Chondrocyte (in vitro differentiated cells): ENCODE measurements around the gene GDF15. TPM values are rescaled to one million over a fixed set of nuclear protein-coding genes. Genes with fewer than 3 reads are reported as not detected.

Experiments
- DNase-seq: peaks from one replicate; pipeline ENCODE4 v3.0.0; 2021; ENCODE audit warnings: mixed read lengths, low spot score
- H3K27ac Mint-ChIP-seq: one replicate; pipeline ENCODE4 v1.8.0; 2021; ENCODE audit warnings: mild to moderate bottlenecking, moderate library complexity, mixed read lengths; ENCODE audit not compliant: unreplicated experiment
- H3K27me3 Mint-ChIP-seq: 2 replicates; pipeline ENCODE4 v1.8.0; 2021; ENCODE audit warnings: low read depth, mixed read lengths
- H3K36me3 Mint-ChIP-seq: 2 replicates; pipeline ENCODE4 v1.8.0; 2021; ENCODE audit warnings: low read depth, mixed read lengths
- H3K4me1 Mint-ChIP-seq: 2 replicates; pipeline ENCODE4 v1.8.0; 2021; ENCODE audit warnings: low read depth, mild to moderate bottlenecking, mixed read lengths
- H3K4me3 Mint-ChIP-seq: one replicate; pipeline ENCODE4 v1.8.0; 2021; ENCODE audit warnings: mild to moderate bottlenecking, moderate library complexity, mixed read lengths; ENCODE audit not compliant: unreplicated experiment
- H3K9me3 Mint-ChIP-seq: 2 replicates; pipeline ENCODE4 v1.8.0; 2021; ENCODE audit warnings: low read depth, mixed read lengths
- CTCF ChIP-seq: fragments of 200-600 bp; sonication (generic); IDR thresholded peaks from 2 replicates; pipeline ENCODE4 v1.5.0; 2021; ENCODE audit warnings: antibody characterized with exemption, mild to moderate bottlenecking, moderate library complexity
- total RNA-seq: library from RNA; stranded (reverse); gene quantifications from 3 replicates; pipeline ENCODE4 v1.2.1, GENCODE V29; 2021

GDF15 gene
- total RNA-seq, 1 donor from 2014 or later = 149 TPM

GRCh38 chr19:18386543-18387271 is 749 bp downstream of the GDF15 start:
- H3K27me3 Mint-ChIP-seq = no peaks in the 10 kb centered on the region
- peaks cover 9% of the 10 kb centered on the region for H3K36me3 Mint-ChIP-seq
- peak overlapping the region; percentile 89 for H3K4me3 Mint-ChIP-seq
- H3K27ac Mint-ChIP-seq = peak overlapping the region; percentile 95
- DNase-seq = no peak
- no peaks in the 10 kb centered on the region for H3K9me3 Mint-ChIP-seq
- TF ChIP-seq CTCF = no peak
- H3K4me1 Mint-ChIP-seq = peaks cover 44% of the 10 kb centered on the region

- Mint-ChIP-seq H3K36me3 (peaks cover 9% of the 10 kb centered on the region), H3K4me1 (peaks cover 39% of the 10 kb centered on the region), H3K27ac (peak overlapping the region; percentile 61), H3K4me3 (peak overlapping the region; percentile 89), H3K9me3 (no peaks in the 10 kb centered on the region), H3K27me3 (no peaks in the 10 kb centered on the region)
- peak; percentile 99 for TF ChIP-seq CTCF
- DNase-seq = no peak
Observed at GRCh38 chr19:18388100-18388959, 2.4 kb downstream of the GDF15 start.

GRCh38 chr19:18388960-18389725 is 3.2 kb downstream of the GDF15 start:
- no peak for TF ChIP-seq CTCF
- no peaks in the 10 kb centered on the region for H3K9me3 Mint-ChIP-seq
- DNase-seq = no peak
- H3K36me3 Mint-ChIP-seq = peaks cover 9% of the 10 kb centered on the region
- H3K27me3 Mint-ChIP-seq = no peaks in the 10 kb centered on the region
- no peak overlapping the region for H3K27ac Mint-ChIP-seq
- H3K4me1 Mint-ChIP-seq = peaks cover 39% of the 10 kb centered on the region
- peak overlapping the region; percentile 63 for H3K4me3 Mint-ChIP-seq

GRCh38 chr19:18389726-18390064 is 3.7 kb downstream of the GDF15 start:
- Mint-ChIP-seq H3K4me1 (peaks cover 39% of the 10 kb centered on the region), H3K4me3 (peak overlapping the region; percentile 63), H3K27me3 (no peaks in the 10 kb centered on the region), H3K36me3 (peaks cover 9% of the 10 kb centered on the region), H3K9me3 (no peaks in the 10 kb centered on the region), H3K27ac (no peak overlapping the region)
- DNase-seq = no peak
- no peak for TF ChIP-seq CTCF
